HG02588 (cell line): Measurements from ENCODE around the gene ANKRD16.
"Not testable (repeated sequence)": the region's sequence is repeated elsewhere in the genome, so short reads cannot be mapped to it uniquely, and the experiment has no call there.

Experiments used
- ATAC-seq: cut with Tn5 transposase; IDR thresholded peaks from one replicate; pipeline ENCODE4 v1.9.1; 2021; ENCODE audit warnings: mild to moderate bottlenecking, moderate library complexity; ENCODE audit not compliant: unreplicated experiment

The ANKRD16 gene

DNA sequence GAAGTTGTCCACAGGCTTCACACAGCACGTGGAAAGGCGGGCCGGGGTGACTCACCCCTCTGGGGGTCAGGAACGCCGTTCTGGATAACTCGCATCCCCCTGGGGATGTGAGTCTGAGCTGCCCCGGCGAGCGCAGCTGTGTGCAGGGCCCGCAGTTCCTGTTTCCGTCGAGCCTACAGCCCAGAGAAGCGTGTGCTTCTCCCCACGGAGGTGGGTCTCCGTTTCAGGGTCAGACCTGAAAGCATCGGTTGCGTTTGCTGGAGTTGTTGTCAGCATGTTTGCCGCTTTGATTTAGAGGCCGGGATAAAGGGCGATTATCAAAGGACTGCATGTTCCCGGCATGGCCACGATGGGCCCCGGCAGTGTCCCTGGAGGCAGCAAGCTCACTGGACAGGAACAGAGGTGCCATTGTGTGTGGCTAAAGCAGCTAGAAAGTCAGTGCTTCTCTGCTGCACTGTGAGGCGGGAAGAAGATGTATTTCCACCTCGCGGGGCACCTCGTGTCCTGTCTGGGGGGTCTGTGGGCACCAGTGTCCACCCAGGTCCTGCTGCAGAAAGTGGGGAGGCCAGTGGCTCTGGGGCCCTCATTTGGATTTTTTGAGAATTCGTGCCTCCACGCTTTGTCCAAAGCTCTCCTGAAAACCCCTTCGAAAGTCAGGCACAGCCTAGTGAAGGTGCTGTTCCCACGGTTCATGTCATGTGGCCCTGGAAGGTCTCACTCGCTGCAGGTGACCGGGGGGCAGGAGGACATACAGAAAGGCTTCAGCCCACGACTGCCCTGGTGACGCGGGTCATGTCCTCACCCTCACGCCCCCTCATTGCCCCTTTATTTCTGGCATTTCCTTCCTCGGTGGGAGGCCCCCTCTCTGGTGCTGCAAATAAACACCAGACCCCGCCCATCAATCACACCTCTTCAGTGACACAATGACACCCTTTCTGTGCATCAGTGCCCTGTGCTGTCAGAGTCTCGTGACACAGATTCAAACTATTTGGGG lies 49.1 kb downstream of the ANKRD16 start:
- ATAC-seq: peak; percentile 77

DNA sequence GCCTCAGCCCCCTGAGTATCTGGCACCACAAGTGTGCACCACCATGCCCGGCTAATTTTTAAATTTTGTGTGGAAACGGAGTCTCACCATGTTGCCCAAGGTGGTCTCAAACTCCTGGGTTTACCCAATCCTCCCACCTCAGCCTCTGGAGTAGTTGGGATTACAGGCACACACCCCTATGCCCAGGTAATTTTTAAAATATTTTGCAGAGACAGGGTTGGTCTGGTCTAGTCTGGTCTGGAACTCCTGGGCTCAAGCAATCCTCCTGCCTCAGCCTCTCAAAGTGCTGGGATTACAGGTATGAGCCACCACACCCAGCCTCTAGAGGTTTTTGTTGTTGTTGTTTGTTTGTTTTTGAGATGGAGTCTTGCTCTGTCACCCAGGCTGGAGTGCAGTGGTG lies 53.5 kb downstream of the ANKRD16 start:
- not testable (repeated sequence) for ATAC-seq

DNA sequence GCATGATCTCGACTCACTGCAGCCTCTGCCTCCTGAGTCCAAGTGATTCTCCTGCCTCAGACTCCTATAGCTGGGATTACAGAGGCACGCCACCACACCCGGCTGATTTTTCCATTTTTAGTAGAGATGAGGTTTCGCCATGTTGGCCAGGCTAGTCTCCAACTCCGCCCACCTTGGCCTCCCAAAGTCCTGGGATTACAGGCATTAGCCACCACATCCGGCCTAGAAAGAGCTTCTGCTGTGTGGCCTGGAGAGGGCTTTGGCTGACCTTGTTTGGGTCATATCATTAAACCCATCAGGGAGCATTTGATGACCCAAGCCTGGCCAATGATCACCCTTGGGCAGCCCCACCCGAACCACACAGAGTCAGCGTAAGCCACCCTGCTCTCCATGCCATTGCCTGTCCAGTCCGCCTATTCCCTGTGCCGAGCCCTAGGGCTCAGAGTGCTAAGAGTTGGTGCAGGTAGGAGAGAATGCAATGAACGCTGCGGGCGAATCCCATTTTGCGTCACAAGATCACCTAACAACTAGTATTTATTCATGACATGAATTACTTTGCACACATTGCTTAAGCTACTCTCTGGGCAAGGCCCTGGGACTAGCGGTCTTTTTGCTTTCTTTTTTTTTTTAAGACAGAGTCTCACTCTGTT lies 54.1 kb downstream of the ANKRD16 start:
- ATAC-seq: no peak

DNA sequence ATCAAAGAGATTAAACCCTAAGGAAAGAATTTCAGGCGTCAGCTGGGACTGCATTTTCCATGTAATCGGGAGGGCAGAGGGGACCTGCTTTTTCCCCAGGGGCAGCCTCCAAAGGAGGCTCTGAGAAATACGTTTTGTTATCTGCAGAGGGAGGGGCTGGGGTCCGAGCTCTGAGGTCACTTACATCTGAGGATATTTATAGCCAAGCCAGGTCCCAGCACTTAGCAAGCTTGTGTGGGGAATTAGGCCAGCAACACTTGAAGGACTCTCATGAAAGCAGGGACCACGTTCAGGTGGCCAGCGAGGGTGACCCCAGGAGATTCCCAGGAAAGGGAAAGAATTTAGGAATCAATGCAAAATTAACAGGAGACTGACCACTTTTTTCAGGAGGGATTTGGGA lies 55.9 kb downstream of the ANKRD16 start:
- ATAC-seq: no peak

GRCh38 chr10:5832946-5833345 lies 56.7 kb downstream of the ANKRD16 start:
- ATAC-seq: no peak

DNA sequence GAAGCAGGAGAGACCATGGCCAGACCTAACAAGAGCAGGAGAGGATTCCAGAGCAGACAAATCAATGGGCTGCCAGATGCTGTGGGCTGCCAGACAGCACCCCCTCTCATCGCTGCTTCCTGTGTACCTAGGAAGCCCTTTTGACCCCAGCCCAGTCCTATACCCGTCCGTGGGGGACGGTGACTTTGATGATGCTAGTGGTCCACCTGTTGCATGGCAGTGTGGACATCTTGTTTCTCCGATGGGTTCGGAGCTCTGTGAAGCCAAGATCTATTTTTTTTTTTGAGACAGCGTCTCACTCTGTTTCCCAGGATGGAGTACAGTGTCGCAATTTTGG lies 58.3 kb downstream of the ANKRD16 start:
- no peak for ATAC-seq

DNA sequence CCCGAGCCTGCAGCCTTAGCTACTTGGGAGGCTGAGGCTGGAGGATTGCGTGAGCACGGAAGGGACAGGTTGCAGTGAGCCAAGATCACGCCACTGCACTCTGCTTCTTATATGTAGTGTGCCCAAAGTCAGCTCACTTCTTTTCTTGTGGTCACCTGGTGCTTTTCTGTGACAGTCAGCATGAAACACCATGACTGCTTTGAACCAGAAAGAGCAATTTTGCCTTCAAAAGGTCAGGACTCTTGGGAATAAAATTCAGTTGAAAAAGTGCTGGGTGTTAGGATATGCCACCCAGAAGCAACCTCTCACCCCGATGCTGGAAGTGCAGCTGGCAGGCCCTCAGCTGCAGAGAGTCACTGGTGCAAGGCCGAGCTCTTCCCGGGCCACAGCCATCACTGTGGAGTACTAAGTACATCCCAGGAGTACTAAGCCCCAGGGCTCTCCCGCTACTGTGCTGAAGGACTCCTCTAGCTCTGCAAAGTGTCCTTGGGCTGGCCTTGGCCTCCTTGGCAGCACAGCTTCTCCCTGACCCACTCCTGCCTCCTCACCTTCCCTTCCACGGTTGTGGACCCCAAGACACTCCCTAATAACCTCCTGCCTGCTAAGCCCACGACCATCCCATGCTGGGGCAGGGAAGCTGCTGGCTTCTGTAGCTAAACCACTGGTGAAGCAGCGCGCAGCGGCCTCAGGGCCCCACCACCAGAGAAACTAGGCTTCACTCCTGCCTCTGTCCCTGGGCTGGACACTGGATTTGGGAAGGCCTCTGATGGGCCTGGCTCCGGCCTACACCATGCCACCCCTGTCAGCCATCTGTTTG lies 58.9 kb downstream of the ANKRD16 start:
- ATAC-seq: no peak

- ATAC-seq: no peak
Measured at GRCh38 chr10:5829267-5829666, 60.4 kb downstream of the ANKRD16 start.

DNA sequence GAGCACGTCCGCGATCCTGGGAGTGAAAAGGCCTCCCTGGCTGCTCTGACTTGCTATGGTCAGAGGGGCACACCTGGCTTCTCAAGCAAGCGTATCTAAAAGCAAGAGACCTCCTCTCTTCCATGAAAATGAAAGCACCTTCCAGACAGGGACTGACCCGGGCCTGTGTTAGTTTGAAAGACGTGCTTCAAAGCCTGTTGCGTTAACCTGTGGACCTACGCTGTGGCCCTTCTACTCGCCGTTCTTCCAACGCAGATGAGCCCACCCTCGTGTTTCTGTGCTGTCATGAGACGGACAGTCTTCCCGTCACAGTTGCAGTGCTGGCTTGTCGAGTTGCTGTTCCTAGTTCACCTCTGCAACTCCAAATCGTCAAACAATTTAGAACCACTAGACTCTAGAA lies 61.0 kb downstream of the ANKRD16 start:
- no peak for ATAC-seq

DNA sequence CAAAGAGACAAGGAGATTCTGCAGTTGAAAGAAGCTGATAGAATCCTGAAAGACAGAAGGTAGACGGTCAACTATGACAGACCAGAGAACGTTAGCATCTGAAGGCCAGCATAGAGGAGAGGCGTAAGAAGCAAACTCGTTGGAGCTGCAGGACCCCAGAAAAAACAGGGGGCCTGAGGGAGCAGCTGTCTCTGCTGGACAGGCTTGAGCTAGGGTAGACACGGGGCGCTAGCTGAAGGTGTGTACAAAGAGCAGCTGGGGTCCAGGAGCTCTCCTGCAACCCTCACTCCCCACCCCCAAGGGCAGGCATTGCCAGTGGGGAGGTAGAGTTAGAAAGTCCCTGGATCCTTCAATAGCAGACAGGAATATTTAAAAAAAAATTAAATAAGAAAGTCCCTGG lies 61.9 kb downstream of the ANKRD16 start:
- ATAC-seq: no peak

- ATAC-seq: not testable (repeated sequence)
Measured at GRCh38 chr10:5826511-5826910, 63.2 kb downstream of the ANKRD16 start.

DNA sequence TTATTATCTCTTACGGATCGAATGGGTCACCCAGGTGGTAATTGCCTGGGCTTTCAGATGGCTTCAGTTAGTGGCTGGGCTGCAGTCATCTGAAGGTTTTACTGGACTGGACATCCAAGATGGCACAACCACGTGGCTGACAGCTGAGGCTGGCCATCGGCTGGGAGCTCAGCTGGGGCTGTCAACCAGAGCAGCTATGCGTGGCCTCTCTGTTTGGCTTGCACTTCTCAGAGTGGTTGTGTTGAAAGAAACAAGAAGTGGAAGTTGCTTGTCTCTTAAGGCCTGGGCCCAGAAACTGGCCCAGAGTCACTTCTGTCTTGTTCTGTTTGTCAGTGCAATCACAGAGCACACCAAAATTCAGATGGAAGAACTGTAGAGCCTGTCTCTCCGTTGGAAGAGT lies 70.8 kb downstream of the ANKRD16 start:
- ATAC-seq: no peak

GRCh38 chr10:5818048-5818331 lies 71.7 kb downstream of the ANKRD16 start:
- no peak for ATAC-seq

- no peak for ATAC-seq
Measured at GRCh38 chr10:5817322-5818047, 72.2 kb downstream of the ANKRD16 start.

DNA sequence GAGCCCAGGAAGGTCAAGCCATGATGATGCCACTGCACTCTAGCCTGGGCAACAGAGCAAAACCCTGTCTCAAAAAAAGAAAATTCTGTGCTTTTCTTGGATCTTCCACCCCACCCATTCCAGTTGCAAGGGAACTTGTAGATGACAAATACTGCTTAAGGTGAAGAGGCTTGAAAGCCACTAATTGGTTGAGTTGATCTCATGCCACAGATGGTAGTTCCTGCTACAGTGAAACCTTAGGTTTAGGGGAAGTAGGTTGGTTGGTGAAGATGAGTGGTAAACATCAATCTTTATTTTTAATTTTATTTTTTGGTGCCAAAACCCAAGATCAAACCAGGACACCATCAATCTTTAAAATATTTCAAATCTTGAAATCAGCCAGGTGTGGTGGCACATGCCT lies 73.5 kb downstream of the ANKRD16 start:
- no peak for ATAC-seq

GRCh38 chr10:5814110-5815107 lies 75.3 kb downstream of the ANKRD16 start:
- ATAC-seq: no peak

DNA sequence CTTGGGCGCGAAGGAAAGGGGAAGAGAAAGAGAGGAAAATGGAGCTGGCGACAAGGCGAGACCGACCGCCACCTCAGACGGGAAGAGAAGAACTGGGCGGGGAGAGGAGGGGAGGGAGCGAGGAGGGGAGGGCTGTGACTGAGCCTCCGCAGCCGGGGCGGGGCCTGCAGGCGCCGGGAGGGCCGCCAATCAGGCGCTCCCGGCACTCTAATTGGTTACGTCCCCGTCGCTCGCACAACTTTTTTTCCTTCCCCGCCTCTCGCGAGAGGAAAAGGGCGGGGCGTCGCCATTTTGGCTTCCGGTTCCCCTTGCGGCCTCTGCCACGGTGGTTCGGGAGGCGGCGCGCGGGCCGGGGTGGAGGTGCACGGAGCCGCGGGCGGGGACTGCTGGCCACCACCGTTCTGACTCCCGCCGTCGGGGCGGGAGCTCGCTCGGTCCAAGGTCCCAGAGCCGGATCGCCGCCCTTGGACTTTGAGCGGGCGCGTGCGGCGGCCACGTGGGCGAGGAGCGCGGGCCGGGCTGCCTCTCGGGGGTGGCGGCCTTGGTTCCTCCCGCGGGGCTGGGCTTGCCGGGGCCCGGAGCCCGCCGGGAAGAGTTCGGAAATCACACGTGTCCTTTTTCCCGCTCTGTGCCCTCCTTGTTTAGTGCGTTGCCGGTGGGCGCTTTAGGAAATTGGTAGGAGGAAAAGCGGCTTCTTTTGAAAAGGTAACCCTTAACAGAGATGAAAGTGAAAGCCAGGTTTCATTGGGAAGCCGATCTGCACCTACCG lies 76.2 kb downstream of the ANKRD16 start, which contains the start of gene GDI2:
Gene GDI2 (minus strand): TSS at position 94 of the 769 bp plus-strand sequence. CDS start 176 bp downstream, outside the sequence.
- peak; percentile 82 for ATAC-seq

GRCh38 chr10:5813091-5813340 lies 76.7 kb downstream of the ANKRD16 start:
- peak; percentile 26 for ATAC-seq
